NCI-H2196 (cell line): ENCODE results near the gene NAP1L4.

Experiments
- DNase-seq: peaks from one replicate; lab custom pipeline; 2025; ENCODE audit not compliant: unreplicated experiment; lab: John Stamatoyannopoulos, UW

NAP1L4 gene

DNA sequence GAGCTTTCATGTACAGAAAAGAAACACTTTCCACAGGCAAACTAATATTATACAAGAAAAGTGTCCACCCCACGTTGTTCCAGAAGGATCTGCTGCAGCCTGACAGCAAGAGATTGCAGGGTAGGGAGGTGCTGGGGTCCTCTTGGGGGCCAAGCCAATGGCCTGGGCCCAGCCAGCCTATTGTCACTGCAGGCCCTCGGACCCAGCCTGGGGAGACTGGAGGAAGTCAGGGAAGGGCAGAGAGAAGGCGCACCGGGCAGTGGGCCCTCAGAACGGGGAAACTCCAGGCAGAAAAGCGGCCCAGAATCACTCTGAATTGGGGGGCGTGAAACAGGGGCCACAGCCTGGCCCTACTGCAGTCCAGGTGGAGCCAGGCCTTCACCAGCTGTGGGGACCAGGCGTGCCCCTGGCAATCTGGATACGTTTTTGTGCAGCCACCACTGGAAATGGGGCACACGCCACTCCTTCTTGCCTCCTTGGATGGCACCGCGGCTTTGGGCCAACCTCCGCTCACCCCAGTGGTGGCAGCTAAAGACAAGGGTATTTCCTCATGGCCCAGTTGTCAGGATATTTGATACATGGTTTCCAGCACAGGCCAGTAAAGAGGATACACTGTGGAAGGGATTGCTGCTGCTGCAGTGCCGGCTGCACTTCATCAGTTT is 3.9 kb upstream of the NAP1L4 start:
- no peak for DNase-seq

DNA sequence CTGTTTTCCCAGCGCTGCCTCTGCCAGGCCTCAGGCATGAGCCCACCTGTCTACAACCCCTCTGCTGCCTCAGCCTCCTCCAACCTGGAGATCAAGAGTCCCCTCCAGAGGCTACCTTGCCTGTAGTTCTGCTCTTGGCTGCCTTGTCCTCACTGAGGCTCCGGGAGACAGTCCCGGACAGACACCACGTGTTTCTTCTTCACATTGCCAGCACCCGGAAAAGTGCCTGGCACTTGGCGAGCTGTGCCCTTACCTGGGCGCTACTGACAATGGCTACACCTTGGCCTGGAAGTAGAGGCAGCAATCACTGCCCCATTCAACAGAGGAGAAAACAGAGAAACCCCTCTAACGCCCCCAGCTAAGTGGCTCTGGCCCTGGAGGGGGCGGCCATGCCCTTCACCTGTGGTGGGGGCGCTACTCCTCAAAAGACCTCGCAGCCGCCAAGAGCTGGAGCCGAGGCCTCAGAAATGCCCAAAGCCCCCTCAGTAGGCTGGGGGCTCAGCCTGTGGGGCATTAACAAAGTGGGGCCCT is 3.0 kb upstream of the NAP1L4 start:
- no peak for DNase-seq

DNA sequence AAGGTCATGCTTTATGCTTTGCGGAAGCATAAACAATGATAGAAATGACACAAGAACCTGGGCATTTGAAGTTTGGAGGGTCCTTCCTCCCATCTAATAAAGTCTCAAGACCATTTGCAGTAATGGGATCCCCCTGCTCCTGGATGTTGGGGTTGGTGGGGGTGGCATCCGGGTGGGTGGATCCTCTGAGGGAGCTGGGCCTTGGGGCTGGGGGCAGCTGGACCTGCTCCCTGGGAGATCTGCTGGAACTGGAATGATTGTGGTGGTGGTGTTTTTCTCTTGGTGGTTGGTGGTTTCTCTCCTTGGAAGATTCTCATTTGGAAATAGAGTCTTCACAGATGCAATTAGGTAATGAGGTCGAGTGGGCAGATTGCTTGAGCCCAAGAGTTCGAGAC is 2.2 kb upstream of the NAP1L4 start:
- DNase-seq = no peak

DNA sequence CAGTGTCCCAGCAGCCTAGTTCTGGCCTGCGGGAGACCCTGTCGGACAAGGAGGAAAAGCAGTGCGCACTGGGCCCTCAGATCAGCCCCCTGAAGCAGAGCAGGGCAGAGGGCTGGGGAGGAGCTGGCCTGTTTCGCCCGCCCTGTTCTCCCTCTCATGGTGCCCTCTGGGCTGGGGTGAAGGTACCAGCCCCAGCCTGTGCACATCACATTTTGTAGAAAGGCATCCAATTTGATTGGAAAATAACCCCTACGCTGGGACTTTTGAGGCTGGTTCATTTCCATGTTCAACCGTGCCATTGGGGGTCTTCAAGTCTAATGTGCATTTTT is 832 bp upstream of the NAP1L4 start:
- DNase-seq = no peak

DNA sequence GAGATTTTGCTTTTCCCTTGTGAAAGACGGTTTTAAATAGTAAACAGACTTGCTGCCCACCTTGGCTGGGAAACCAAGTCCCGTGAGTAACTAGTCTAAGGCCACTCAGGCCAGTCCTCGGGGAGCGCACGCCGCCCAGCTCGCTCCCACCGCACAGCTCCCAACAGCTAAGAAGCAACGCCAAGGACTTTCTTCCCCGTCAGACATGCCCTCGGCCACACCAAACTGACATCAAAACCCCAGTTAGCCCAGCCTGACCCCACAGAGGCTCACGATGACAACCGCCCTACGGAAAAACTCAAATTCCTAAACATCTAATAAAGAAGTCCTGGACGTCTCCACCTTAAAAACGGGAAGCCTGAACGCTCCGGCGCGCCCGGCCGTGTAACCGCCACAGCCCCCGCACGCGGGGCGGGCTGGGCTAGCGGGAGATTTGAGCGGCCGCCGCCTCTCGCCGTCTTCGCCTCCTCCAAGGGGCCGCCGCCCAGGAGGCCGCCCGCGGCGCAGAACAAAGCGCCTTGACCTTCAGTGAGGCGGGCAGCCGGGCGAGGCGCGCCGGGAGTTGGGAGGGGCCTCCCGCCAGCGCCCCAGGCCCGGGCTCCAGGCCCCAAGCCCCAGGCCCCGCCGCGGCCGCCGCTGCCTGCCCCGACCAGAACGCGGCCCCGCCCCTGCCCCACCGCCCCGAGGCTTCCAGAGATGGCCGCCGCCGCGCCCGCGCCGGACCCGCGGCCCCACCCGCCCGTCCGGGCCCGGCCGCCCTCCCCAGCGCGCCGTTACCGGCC is 486 bp downstream of the NAP1L4 start:
- no peak for DNase-seq

DNA sequence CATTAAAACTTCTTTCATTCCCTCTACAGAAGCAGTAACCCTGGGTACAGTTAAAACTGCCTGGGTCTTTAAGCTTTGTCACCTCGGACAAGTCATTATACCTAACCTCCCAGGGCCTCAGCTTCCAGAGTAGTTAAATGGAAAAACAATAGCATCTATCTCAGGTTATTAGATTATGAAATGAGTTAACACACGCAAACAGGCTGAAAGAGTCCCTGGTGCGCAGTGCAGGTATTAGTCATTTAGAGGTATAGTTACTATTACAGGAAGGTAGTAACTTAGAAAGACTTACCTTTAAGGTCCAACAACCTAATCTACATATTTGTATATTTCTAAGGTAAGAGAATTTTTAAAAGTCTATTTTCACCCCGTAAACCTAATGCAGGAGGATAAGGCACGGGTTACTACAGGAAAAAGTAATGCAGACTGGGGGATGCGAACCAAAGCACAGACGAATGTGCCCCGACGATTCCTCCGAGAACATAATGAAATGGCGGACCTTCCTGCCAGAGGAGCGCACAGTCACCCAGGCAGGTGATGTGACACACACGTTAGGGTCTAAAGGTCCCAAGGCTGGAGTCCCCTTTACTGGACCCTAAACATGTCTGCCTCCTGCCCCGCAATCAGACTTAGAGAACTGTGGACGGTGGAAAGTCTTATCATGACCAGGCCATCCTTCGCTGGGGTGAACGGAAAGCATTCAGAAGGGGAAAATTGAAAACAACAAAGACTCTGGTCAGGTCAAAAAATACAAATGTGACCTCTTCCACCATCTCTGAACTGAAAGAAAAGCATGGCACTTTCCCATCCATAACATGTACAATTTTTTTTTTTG is 1.3 kb downstream of the NAP1L4 start:
- DNase-seq = no peak

DNA sequence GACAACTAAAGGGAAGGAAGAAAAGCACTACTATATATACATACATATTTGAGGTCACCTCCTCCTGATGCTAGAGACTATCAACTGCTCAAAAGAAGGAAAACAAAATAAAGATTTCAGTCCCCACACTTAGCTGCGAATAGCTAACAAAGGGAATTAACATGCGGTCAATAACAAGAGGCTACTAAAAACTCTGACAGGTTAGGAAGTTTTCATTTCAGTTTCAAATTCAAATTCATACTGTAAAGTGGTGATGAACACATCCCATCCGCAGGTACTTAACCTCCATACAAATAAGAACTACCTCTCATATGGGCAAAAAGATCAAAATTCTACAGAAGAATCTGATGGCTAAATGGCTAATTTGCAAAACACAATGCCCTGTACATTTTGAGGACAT is 2.6 kb downstream of the NAP1L4 start:
- no peak for DNase-seq

DNA sequence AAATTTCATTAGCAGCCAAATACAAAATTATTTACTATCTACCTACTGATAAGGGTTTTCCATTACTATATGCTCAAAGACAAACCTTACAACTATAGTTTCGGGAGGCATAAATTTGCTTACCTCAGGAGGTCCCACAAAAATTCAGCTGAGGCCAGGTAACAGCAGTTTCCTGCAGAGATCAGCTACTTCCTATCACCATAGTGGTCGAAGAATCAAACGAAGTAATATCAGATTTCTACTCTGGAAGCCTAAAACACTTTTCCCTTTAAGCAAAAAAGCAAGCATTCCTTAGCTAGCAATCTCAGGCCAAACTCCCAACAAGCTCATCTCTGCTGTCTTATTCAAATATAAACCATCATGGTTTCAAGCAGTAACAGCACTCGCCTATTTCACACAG is 3.1 kb downstream of the NAP1L4 start:
- DNase-seq = no peak

DNA sequence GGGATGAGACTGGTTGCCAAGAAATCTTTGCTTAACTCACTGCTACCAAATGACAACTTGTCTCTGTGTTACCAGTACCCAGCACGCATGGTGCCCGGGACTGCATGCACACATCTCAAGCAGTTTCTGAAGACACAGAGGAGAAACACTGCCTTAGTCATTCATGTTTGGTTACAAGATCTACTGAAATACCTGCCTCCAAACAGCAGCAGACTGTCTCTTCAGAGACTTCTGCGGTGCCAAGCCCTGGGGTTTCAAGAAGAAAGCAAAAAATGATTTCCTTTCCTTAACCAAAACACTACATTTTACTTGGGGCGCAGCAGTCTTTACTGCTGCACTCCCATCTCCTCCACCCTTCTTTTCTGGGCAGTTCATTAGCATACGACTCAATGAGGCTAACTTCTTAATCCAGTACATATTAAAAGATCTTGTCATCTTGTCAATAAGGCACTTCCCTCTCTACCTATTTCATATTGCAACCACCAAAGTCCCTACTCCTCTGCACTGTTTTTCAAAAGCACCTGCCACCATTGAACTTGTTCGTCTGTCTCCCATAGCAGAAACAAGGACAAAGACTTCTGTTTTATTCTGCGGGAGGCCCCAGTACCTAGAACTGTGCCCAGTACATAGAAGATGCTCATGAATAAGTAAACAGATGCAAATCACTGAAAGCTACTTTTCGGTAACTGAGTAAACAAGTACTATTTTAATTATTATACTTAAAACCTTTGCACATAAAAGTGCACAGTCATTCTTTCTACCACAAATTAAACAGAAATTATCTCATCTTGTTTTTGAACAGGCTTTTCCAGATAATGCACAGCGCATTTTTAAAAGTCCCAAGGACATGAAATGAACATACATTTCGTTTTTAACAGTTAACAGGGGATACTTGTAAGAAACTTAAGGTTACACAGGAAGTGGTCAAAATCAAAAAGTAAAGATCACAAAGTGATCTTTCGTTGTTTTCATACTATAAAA is 4.0 kb downstream of the NAP1L4 start:
- no peak for DNase-seq

DNA sequence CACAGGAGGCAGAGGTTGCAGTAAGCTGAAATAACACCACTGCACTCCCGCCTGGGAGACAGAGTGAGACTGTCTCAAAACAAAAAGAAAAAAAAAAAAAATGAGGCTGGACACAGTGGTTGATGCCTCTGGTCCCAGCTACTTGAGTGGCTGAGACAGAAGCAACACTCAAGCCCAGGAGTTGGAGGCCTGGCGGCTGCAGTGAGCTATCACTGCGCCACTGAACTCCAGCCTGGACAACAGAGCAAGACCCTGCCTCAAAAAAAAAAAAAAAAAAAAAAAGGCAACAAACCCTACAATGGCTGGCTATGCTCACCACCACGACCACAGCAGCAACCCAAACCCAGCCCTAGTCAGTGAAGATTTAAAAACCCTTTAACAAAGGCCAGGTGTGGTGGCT is 8.2 kb downstream of the NAP1L4 start:
- no peak for DNase-seq

DNA sequence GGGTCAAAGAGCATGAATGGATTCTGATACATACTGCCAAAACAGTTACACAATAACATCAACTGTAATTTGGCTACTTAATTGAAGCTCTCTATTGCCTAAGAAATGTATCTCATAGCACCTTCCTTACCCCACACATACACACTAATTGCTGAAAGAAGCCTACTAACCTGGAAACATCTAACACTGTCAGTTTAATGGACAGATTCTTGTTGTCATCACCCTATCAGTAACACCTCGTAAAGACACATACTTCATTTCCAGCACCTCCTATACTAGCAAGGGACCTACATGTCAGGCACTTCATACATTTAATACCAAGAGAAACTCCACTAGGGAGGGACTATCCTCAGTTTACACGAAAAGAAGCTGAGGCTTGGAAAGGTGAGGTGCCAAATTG is 9.9 kb downstream of the NAP1L4 start:
- no peak for DNase-seq

DNA sequence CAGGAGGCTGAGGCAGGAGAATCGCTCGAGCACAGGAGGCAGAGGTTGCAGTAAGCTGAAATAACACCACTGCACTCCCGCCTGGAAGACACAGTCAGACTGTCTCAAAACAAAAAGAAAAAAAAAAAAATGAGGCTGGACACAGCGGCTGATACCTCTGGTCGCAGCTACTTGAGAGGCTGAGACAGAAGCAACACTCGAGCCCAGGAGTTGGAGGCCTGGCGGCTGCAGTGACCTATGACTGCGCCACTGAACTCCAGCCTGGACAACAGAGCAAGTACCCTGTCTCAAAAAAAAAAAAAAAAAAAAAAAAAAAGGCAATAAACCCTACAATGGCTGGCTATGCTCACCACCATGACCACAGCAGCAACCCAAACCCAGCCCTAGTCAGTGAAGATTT is 11.0 kb downstream of the NAP1L4 start:
- DNase-seq = no peak

DNA sequence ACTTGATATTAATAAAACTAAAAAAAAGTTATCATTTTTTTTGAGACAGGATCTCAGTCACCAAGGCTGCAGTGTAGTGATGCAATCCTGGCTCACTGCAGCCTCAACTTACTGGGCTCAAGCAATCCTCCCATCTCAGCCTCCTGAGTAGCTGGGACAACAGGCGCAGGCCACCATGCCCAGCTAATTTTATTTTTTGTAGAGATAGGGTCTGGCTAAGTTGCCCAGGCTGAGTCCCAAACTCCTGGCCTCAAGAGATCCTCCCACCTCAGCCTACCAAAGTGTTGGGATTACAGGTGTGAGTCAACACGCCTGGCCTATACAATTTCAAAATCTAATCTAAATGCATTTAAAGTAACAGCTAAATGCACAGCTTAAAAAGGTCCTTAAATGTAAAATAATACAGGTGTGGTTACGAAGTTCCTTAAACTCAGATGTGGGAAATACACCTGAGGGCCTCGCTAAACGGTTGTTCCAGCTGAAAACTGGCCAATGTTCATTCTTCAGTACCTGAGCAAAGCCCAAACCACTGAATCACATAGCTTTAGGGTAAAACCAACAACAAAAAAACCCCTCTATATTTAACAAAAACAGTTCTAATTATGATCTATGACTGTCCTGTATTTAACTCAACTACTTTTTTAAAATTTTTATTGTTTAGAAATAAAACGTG is 11.8 kb downstream of the NAP1L4 start:
- DNase-seq = no peak

DNA sequence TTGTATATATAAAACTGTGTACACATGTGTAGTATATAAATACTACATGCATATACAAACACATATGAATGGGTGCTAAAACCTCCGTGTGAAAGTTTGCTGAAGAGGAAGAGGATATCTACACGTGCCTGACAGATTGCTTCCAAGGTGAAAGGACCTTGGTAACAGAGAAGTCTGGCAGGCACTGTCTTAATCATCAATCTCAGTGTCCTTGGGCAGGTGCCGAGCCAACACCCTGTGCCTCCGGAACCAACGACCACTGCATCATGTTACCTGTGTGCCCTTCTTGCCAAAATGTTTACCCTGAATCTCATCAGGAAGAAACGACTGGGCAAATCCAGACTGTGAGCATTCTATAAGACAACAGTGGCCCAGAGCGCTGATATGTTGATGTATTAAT is 15.0 kb downstream of the NAP1L4 start:
- no peak for DNase-seq

DNA sequence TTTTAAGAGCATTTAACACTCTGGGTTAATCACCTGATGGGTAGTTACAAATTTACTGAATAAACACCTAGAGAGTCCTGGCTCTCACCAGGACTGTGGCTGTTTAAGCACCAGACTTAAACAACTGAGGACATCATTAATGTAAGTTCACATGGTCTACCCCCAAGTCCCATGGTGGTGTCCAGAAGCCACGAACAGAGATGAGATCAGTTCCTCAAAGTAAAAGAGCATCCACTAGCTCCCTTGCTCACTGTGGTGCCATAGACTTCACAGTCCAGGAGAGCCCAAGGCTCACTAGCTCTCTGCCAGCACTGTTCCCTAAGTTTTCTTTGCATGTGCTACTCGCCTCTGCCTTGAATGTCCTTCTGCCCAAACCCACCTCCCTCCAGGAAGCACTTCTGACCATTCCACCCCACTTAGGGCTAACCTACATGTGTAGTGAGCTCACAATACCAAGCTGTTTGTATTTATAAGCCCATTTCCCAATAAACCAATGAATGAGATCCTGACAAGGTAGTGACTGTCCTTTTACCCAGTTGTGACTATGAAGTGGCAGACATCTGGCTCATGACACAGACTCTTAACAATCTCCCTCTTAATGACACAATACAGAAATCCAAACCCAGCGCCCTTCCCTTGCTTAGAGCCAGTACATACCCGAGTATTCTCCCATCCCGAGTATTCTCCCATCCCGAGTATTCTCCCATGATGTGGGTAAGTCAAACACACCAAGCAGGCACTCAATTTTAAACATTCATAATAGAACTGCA is 15.7 kb downstream of the NAP1L4 start:
- DNase-seq = no peak

DNA sequence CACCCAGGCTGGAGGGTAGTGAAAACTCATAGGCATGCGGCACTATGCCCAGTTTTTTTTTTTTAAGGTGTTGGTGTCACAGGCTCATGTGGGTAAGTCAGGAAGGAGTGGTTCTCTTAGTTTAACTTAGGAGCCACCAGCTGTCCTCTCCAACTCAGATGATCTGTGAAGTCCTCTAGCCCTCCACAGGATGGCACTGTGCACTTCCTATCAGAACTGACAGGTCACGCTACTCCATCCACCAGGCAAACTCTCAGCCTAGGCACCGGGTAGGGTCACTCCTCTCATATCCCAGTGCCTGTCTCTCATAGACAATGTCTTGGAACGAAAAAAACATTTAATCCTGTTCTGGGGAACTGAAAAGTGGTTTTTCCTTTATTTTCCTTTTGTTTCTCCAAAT is 16.5 kb downstream of the NAP1L4 start:
- DNase-seq = peak; percentile 59

DNA sequence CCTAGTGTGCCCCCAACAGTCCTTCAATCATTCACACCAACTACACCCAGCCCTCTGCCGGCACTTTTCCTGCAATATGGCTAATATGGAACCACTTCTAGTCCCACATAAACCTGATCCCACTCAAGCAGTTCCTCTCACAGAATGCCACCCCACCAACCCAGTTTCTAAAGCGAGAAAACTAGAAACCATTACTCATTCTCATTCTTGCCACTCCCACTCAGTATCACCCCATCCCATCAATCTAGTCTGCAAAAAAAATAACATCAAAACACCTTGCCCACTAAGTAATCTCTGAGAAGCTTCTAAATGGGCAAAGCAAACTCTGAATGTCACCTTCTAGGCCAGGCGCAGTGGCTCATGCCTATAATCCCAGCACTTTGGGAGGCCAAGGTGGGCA is 17.9 kb downstream of the NAP1L4 start:
- no peak for DNase-seq

DNA sequence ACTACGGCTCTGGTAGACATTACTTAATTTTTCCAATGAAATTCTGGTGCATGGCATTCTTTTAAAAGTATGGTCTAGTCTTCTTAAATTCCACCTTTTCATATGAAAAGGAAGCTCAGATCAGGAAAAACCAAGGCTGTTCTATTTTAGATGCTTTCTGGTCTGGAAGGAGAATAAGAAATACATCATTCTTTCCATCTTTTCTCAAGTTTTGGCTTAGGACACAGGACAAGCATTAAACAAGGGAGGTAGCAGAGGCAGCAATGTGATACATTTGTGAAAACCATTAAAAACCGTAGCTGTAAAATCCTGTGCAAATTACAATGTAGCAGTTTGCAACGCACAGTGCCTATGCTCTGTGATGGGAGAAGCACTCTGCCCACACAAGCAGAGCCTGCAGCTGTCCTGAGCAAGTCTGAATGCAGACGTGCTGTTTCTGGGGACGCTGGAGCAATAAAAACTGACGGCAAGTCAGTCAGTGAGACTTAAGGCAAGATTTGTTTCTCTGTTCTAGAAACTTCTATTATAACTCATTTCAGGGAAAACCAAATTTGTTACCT is 23.7 kb downstream of the NAP1L4 start:
- no peak for DNase-seq

DNA sequence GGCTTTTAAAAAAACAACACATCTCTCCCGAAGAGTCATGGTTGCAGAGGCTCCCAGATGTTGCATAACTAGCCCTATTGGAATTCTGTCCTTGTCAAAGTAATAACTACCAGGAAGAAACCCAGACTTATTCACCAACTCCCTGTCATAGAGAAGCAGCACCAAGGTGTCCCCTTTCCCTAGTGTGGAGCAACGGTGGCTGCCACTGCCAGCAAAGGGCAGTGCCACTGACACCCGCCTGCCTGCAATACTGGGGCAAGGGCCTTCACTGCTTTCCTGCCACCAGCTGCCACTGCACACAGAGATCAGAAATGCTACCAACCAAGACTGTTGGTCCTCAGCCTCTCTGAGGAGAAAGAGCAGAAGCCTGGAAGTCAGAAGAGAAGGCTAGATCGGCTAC is 27.3 kb downstream of the NAP1L4 start:
- no peak for DNase-seq
